Osteocyte (in vitro differentiated cells): Measurements from ENCODE around the gene ASB8. TPM values are rescaled to one million over a fixed set of nuclear protein-coding genes. Genes with fewer than 3 reads are reported as not detected.

Experiments
- DNase-seq: peaks from one replicate; pipeline ENCODE4 v3.0.0; 2021; ENCODE audit warnings: mixed read lengths; ENCODE audit not compliant: unreplicated experiment; ENCODE audit errors: extremely low spot score
- H3K27ac Mint-ChIP-seq: one replicate; pipeline ENCODE4 v1.8.0; 2021; ENCODE audit warnings: mild to moderate bottlenecking, mixed read lengths; ENCODE audit not compliant: unreplicated experiment
- H3K27me3 Mint-ChIP-seq: one replicate; pipeline ENCODE4 v1.8.0; 2021; ENCODE audit warnings: mixed read lengths; ENCODE audit not compliant: unreplicated experiment
- H3K36me3 Mint-ChIP-seq: one replicate; pipeline ENCODE4 v1.8.0; 2021; ENCODE audit warnings: mixed read lengths; ENCODE audit not compliant: unreplicated experiment
- H3K4me1 Mint-ChIP-seq: one replicate; pipeline ENCODE4 v1.8.0; 2021; ENCODE audit warnings: mixed read lengths; ENCODE audit not compliant: unreplicated experiment
- H3K4me3 Mint-ChIP-seq: one replicate; pipeline ENCODE4 v1.8.0; 2021; ENCODE audit warnings: mild to moderate bottlenecking, moderate library complexity, mixed read lengths; ENCODE audit not compliant: unreplicated experiment
- H3K9me3 Mint-ChIP-seq: one replicate; pipeline ENCODE4 v1.8.0; 2021; ENCODE audit warnings: mixed read lengths; ENCODE audit not compliant: unreplicated experiment
- total RNA-seq: library from RNA; stranded (reverse); gene quantifications from 2 replicates; pipeline ENCODE4 v1.2.1, GENCODE V29; 2021
- TF ChIP-seq, protein P1 (sequence below): fragments of 200-600 bp; sonication (generic); IDR thresholded peaks from 2 replicates; pipeline ENCODE4 v1.5.0; 2021; ENCODE audit warnings: antibody characterized with exemption, mild to moderate bottlenecking, moderate library complexity

ASB8 gene
- total RNA-seq, 1 donor from 2014 or later = 34.4 TPM

DNA sequence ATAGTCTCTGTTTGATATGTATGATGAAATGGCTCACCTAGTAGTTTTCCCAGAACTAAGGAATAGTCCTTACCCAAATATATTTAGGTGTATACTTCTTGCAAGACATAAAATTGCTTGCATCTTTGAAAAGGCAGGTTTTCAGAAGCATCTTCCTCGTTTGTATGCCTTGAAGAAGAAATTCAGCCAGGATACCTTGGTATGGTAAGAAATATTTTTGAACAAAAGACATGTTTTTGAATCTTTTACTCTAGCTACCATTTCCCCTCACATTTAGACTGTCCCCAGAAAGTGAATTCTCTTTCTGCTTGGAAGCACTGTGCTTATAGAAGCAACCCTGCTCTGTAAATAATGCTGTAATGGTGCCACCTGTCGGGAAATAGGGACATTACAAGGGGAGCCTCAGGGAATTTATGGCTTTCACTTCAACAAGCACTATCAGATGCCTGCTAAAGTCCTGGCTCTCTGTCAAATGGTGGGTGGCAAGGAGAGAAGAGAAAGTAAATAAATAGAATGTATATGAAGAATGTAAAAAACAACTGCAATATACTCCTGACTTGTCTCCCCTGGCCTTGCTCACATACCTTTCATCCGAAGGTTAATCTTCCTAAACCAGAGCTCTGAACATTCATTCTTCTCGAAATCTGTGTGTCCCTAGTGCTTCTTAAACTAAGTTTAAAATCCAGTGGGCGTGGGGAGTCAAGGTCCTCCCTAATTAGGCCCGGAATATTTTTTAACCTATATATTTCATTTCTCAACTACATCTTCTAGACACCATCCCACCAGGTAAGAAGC lies 32.2 kb upstream of the ASB8 start:
- no peak for DNase-seq
- Mint-ChIP-seq H3K4me3 (no peak overlapping the region), H3K4me1 (no peaks in the 10 kb centered on the region), H3K36me3 (no peaks in the 10 kb centered on the region), H3K9me3 (no peaks in the 10 kb centered on the region), H3K27me3 (peaks cover 89% of the 10 kb centered on the region), H3K27ac (no peak overlapping the region)
- TF ChIP-seq, protein P1, sequence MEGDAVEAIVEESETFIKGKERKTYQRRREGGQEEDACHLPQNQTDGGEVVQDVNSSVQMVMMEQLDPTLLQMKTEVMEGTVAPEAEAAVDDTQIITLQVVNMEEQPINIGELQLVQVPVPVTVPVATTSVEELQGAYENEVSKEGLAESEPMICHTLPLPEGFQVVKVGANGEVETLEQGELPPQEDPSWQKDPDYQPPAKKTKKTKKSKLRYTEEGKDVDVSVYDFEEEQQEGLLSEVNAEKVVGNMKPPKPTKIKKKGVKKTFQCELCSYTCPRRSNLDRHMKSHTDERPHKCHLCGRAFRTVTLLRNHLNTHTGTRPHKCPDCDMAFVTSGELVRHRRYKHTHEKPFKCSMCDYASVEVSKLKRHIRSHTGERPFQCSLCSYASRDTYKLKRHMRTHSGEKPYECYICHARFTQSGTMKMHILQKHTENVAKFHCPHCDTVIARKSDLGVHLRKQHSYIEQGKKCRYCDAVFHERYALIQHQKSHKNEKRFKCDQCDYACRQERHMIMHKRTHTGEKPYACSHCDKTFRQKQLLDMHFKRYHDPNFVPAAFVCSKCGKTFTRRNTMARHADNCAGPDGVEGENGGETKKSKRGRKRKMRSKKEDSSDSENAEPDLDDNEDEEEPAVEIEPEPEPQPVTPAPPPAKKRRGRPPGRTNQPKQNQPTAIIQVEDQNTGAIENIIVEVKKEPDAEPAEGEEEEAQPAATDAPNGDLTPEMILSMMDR = peak; percentile 85

DNA sequence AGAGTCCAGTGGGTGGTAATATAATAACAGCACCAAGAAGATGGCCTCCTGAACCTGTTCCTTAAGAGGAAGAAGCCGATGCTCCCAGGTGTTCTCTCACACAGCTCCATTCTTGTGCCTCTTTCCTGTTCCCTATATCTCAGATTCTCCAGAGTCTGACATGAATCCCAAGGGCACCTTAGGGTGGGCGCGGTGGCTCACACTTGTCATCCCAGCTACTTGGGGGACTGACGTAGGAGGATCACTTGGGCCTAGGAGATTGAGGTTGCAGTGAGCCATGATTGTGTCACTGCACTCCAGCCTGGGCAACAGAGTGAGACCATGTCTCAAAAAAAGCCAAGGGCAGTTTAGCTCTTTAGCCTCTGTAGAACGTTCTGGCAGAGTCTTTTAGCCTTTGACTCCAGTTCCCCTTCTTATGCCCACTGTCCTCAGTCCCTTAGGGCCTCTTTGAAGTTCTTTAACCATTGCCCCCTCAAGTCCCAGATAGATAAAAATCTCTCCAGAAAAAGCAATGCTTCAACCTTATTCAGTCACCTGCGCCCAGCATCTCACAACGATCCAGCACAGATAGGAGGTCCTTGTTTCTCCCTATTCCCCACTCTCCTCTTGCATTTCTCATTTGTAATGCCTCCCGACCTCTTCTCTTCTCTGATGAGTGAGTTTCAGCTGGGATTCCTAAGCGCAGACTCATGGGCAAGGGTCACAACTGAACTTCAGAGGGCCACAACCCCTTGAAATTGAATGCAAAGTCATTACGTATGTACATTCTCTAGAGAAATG lies 30.8 kb upstream of the ASB8 start:
- no peak for DNase-seq
- TF ChIP-seq, protein P1 = no peak
- H3K27ac Mint-ChIP-seq = no peak overlapping the region
- H3K4me1 Mint-ChIP-seq = peaks cover 3% of the 10 kb centered on the region
- no peak overlapping the region for H3K4me3 Mint-ChIP-seq
- H3K36me3 Mint-ChIP-seq = no peaks in the 10 kb centered on the region
- no peaks in the 10 kb centered on the region for H3K9me3 Mint-ChIP-seq
- H3K27me3 Mint-ChIP-seq = peaks cover 80% of the 10 kb centered on the region

DNA sequence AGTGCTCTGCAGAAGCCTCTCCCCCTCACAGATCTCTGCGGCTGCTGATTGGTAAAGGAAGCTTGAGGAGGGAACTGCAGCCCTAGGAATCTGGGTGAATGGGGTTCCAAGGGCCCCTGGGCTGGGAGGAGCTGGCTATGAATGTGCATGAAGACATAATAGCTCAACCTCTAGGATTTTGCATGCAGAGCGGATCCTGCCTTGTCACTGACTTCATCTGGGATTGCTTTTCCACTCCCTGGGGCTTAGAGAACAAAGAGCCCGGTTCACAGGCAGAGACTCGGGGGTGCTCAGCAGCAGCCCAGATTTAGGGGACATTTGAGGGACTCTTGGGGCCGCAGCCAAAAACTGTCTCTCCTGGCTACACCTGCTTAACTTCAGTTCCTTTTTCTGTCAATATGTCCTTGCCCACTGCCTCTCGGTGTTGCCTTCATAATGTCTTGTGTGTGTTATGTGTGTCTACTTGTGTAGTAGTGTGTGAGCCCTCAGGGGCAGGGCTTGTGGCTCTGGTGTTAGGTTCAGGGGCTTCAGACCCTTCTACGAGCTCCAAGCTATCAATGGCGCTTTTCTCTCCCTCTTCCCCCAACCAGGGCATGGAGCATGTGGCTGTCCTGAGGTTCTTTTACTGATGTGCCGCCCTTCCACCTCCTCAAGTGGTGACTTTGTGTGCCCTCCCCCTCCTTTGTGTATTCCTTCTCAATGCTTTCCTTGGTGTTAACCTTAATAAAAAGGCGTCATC lies 28.0 kb upstream of the ASB8 start:
- H3K9me3 Mint-ChIP-seq = no peaks in the 10 kb centered on the region
- no peak overlapping the region for H3K27ac Mint-ChIP-seq
- H3K36me3 Mint-ChIP-seq = no peaks in the 10 kb centered on the region
- TF ChIP-seq, protein P1 = no peak
- no peak for DNase-seq
- peak overlapping the region; percentile 44 for H3K4me3 Mint-ChIP-seq
- H3K27me3 Mint-ChIP-seq = peaks cover 79% of the 10 kb centered on the region
- peaks cover 10% of the 10 kb centered on the region for H3K4me1 Mint-ChIP-seq

DNA sequence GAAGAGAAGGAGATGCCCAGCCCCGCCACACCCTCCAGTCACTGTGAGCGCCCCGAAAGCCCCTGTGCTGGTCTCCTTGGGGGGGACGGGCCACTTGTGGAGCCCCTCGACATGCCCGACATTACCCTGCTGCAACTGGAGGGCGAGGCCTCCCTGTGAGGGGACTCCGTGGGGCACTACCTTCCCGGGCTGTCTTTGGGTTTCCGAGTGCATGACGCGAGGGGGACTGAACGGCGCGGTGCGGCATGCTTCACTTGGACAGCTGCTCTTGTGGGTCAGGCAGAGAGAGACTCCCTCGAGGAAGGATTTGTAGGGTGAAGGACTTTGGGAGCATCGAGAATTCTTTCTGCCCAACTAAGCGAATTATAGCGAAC lies 27.2 kb upstream of the ASB8 start:
- no peak overlapping the region for H3K27ac Mint-ChIP-seq
- no peaks in the 10 kb centered on the region for H3K36me3 Mint-ChIP-seq
- TF ChIP-seq, protein P1 = no peak
- no peaks in the 10 kb centered on the region for H3K9me3 Mint-ChIP-seq
- DNase-seq = no peak
- H3K27me3 Mint-ChIP-seq = peaks cover 79% of the 10 kb centered on the region
- peaks cover 10% of the 10 kb centered on the region for H3K4me1 Mint-ChIP-seq
- peak overlapping the region; percentile 84 for H3K4me3 Mint-ChIP-seq
